WI38 (cell line): ENCODE results near the gene BRINP2.

Experiments used
- H3K4me3 ChIP-seq: 2 replicates; pipeline ENCODE4 v1.5.1; 2011; ENCODE audit warnings: low read depth, mild to moderate bottlenecking, control low read depth, low read length
- CTCF ChIP-seq: IDR thresholded peaks from 2 replicates; pipeline ENCODE4 v1.5.1; 2012; ENCODE audit warnings: low read depth, mild to moderate bottlenecking, control low read depth, low read length

Gene BRINP2

GRCh38 chr1:177130451-177130945, 40.3 kb upstream of the BRINP2 start:
- no peak overlapping the region for H3K4me3 ChIP-seq
- TF ChIP-seq CTCF, result no peak

DNA sequence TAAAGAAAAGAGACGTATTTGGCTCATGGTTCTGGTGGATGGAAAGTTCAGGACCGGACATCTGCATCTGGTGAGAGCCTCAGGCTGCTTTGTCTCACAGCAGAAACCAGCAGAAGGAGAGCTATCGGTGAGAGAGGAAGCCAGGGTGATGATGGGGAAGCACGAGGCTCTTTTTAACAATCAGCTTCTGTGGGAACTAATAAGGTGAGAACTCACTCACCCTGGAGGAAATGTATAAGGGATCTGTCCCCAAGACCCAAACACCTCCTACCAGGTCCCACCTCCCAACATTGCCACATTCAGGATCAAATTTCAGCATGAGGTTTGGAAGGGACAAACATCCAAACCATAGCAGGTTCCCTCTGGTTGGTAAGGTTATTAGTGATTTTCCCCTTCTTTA, 39.0 kb upstream of the BRINP2 start:
- no peak overlapping the region for H3K4me3 ChIP-seq
- TF ChIP-seq CTCF, result no peak

DNA sequence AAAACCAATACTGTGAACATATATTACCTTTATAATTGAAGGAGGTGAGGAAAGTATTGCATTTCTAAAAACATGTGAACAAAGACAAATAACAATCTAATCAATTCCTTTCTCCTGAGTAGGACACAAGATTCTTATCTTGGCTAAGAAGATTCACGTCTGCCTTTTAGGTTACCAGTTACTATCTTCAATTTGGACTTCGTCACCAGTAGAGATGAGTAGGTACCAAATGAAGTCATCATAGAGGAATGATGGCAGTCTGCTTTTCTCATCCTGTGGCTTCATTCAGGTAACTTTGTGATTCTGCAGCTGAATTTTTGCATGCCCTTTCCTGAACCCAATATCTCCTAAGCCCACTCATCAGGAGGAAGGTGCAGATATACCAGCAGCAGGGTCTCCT, 38.6 kb upstream of the BRINP2 start:
- no peak overlapping the region for H3K4me3 ChIP-seq
- TF ChIP-seq CTCF, result no peak

GRCh38 chr1:177133977-177134538, 36.7 kb upstream of the BRINP2 start:
- TF ChIP-seq CTCF, result no peak
- no peak overlapping the region for H3K4me3 ChIP-seq

GRCh38 chr1:177135250-177135649, 35.5 kb upstream of the BRINP2 start:
- no peak for TF ChIP-seq CTCF
- no peak overlapping the region for H3K4me3 ChIP-seq

- no peak for TF ChIP-seq CTCF
- no peak overlapping the region for H3K4me3 ChIP-seq
Measured at GRCh38 chr1:177137814-177138213, 32.9 kb upstream of the BRINP2 start.

GRCh38 chr1:177138347-177138746, 32.4 kb upstream of the BRINP2 start:
- TF ChIP-seq CTCF, result no peak
- no peak overlapping the region for H3K4me3 ChIP-seq
